BE2C (cell line): ENCODE results near the gene ENAM.

Experiments
- DNase-seq: peaks from one replicate; pipeline ENCODE4 v3.0.0-alpha.2; 2020
- H3K27me3 ChIP-seq: fragments of 250-450 bp; sonication (Bioruptor Pico); 2 replicates; pipeline ENCODE4 v1.5.1; 2020; ENCODE audit warnings: mild to moderate bottlenecking
- H3K36me3 ChIP-seq: fragments of 250-450 bp; sonication (Bioruptor Pico); 2 replicates; pipeline ENCODE4 v1.5.1; 2020; ENCODE audit warnings: mild to moderate bottlenecking
- H3K4me1 ChIP-seq: fragments of 250-450 bp; sonication (Bioruptor Pico); 2 replicates; pipeline ENCODE4 v1.5.1; 2020
- H3K4me3 ChIP-seq: 2 replicates; pipeline ENCODE4 v1.5.1; 2011; ENCODE audit warnings: low read depth, low read length
- H3K9me3 ChIP-seq: fragments of 250-450 bp; sonication (Bioruptor Pico); 2 replicates; pipeline ENCODE4 v1.5.1; 2020
- CTCF ChIP-seq: IDR thresholded peaks from 2 replicates; pipeline ENCODE4 v1.5.1; 2012; ENCODE audit warnings: mild to moderate bottlenecking, low read depth, low read length

Gene ENAM

GRCh38 chr4:70667740-70668535, 39.4 kb downstream of the ENAM start:
- DNase-seq = no peak
- Histone ChIP-seq H3K4me3 (no peak overlapping the region), H3K4me1 (no peaks in the 10 kb centered on the region), H3K9me3 (no peaks in the 10 kb centered on the region), H3K36me3 (no peaks in the 10 kb centered on the region), H3K27me3 (no peaks in the 10 kb centered on the region; the same call in none of the 2 replicates)
- TF ChIP-seq CTCF = no peak

- Histone ChIP-seq H3K27me3 (no peaks in the 10 kb centered on the region; the same call in none of the 2 replicates), H3K4me3 (no peak overlapping the region), H3K4me1 (no peaks in the 10 kb centered on the region), H3K9me3 (no peaks in the 10 kb centered on the region), H3K36me3 (no peaks in the 10 kb centered on the region)
- DNase-seq = no peak
- TF ChIP-seq CTCF = no peak
These were observed 41.9 kb downstream of the ENAM start for GRCh38 chr4:70670332-70671014.

GRCh38 chr4:70671091-70671490, 42.5 kb downstream of the ENAM start:
- TF ChIP-seq CTCF = no peak
- H3K27me3 ChIP-seq = no peaks in the 10 kb centered on the region; the same call in none of the 2 replicates
- H3K9me3 ChIP-seq = no peaks in the 10 kb centered on the region
- no peaks in the 10 kb centered on the region for H3K4me1 ChIP-seq
- no peak for DNase-seq
- no peaks in the 10 kb centered on the region for H3K36me3 ChIP-seq
- no peak overlapping the region for H3K4me3 ChIP-seq

GRCh38 chr4:70674191-70674590, 45.6 kb downstream of the ENAM start:
- no peaks in the 10 kb centered on the region for H3K4me1 ChIP-seq
- no peak overlapping the region for H3K4me3 ChIP-seq
- no peaks in the 10 kb centered on the region for H3K27me3 ChIP-seq
- H3K9me3 ChIP-seq = no peaks in the 10 kb centered on the region
- TF ChIP-seq CTCF = no peak
- DNase-seq = no peak
- no peaks in the 10 kb centered on the region for H3K36me3 ChIP-seq

- H3K4me1 ChIP-seq = no peaks in the 10 kb centered on the region
- no peaks in the 10 kb centered on the region for H3K36me3 ChIP-seq
- no peaks in the 10 kb centered on the region for H3K27me3 ChIP-seq
- no peak overlapping the region for H3K4me3 ChIP-seq
- TF ChIP-seq CTCF = no peak
- DNase-seq = no peak
- no peaks in the 10 kb centered on the region for H3K9me3 ChIP-seq
These were observed 46.2 kb downstream of the ENAM start for GRCh38 chr4:70674731-70675130.

GRCh38 chr4:70676554-70677090, 48.1 kb downstream of the ENAM start:
- H3K9me3 ChIP-seq = no peaks in the 10 kb centered on the region
- no peaks in the 10 kb centered on the region for H3K4me1 ChIP-seq
- no peaks in the 10 kb centered on the region for H3K36me3 ChIP-seq
- no peaks in the 10 kb centered on the region for H3K27me3 ChIP-seq
- no peak for TF ChIP-seq CTCF
- DNase-seq = no peak
- no peak overlapping the region for H3K4me3 ChIP-seq
